Smooth muscle cell (in vitro differentiated cells): ENCODE measurements around the gene GRB10. TPM values are rescaled to one million over a fixed set of nuclear protein-coding genes. Genes with fewer than 3 reads are reported as not detected.

Source experiments
- DNase-seq: peaks from one replicate; lab custom pipeline; 2025; ENCODE audit not compliant: unreplicated experiment; lab: John Stamatoyannopoulos, UW
- H2AFZ ChIP-seq: fragments of 200-600 bp; sonication (generic); 2 replicates; pipeline ENCODE4 v1.6.0; 2016; ENCODE audit warnings: antibody characterized with exemption, low read depth, mild to moderate bottlenecking
- H3F3A ChIP-seq: fragments of 200-600 bp; sonication (generic); 2 replicates; pipeline ENCODE4 v1.6.0; 2017; ENCODE audit warnings: antibody characterized with exemption, low read depth
- H3K27ac ChIP-seq: fragments of 200-600 bp; sonication (generic); 2 replicates; pipeline ENCODE4 v1.5.1; 2016; ENCODE audit warnings: low read depth, mild to moderate bottlenecking
- H3K27me3 ChIP-seq: fragments of 200-600 bp; sonication (generic); 2 replicates; pipeline ENCODE4 v1.6.1; 2016; ENCODE audit warnings: low read depth, mild to moderate bottlenecking
- H3K36me3 ChIP-seq: fragments of 200-600 bp; sonication (generic); 2 replicates; pipeline ENCODE4 v1.5.1; 2016; ENCODE audit warnings: low read depth
- H3K4me1 ChIP-seq: fragments of 200-600 bp; sonication (generic); 2 replicates; pipeline ENCODE4 v1.5.1; 2016; ENCODE audit warnings: low read depth
- H3K4me2 ChIP-seq: fragments of 200-600 bp; sonication (generic); 2 replicates; pipeline ENCODE4 v1.6.0; 2016; ENCODE audit warnings: mild to moderate bottlenecking
- H3K4me3 ChIP-seq: fragments of 200-600 bp; sonication (generic); 2 replicates; pipeline ENCODE4 v1.5.1; 2016; ENCODE audit warnings: mild to moderate bottlenecking
- H3K79me2 ChIP-seq: fragments of 200-600 bp; sonication (generic); 2 replicates; pipeline ENCODE4 v1.6.0; 2016; ENCODE audit warnings: low read depth, mild to moderate bottlenecking
- H3K9ac ChIP-seq: fragments of 200-600 bp; sonication (generic); 2 replicates; pipeline ENCODE4 v1.6.0; 2016; ENCODE audit warnings: low read depth
- H3K9me3 ChIP-seq: fragments of 200-600 bp; sonication (generic); replicated peaks from 2 replicates; pipeline ENCODE4 v1.5.1; 2016; ENCODE audit warnings: low read depth
- H4K20me1 ChIP-seq: fragments of 200-600 bp; sonication (generic); 2 replicates; pipeline ENCODE4 v1.6.0; 2016; ENCODE audit warnings: low read depth
- WGBS: methylation state at CpG from one replicate; pipeline ENCODE4 v1.1.7; 2016; ENCODE audit warnings: low lambda C conversion rate; 5-methylcytosine and 5-hydroxymethylcytosine counted together
- polyA plus RNA-seq: library from polyadenylated mRNA; unstranded; fragments of >200 nt; fragmentation: Nextera tagmentation; extraction: Ambion mirVana; gene quantifications from 2 replicates; pipeline ENCODE4 v1.2.1, GENCODE V29; 2016
- total RNA-seq: library from RNA; depleted of rRNA; stranded (reverse); fragments of >200 nt; gene quantifications from 2 replicates; pipeline ENCODE4 v1.2.3, GENCODE V29; 2014
- TF ChIP-seq, protein P1 (sequence below): fragments of 200-600 bp; sonication (generic); IDR thresholded peaks from 2 replicates; pipeline ENCODE4 v1.5.1; 2017; ENCODE audit warnings: borderline replicate concordance, mild to moderate bottlenecking, antibody characterized with exemption; ENCODE audit not compliant: insufficient read depth, poor library complexity, severe bottlenecking

Gene GRB10
- total and polyA plus RNA-seq, 2 experiments from 2014 or later = 18.0 to 20.1 TPM

GRCh38 chr7:50697748-50698147 lies 84.9 kb downstream of the GRB10 start:
- no peak for DNase-seq
- TF ChIP-seq, protein P1, sequence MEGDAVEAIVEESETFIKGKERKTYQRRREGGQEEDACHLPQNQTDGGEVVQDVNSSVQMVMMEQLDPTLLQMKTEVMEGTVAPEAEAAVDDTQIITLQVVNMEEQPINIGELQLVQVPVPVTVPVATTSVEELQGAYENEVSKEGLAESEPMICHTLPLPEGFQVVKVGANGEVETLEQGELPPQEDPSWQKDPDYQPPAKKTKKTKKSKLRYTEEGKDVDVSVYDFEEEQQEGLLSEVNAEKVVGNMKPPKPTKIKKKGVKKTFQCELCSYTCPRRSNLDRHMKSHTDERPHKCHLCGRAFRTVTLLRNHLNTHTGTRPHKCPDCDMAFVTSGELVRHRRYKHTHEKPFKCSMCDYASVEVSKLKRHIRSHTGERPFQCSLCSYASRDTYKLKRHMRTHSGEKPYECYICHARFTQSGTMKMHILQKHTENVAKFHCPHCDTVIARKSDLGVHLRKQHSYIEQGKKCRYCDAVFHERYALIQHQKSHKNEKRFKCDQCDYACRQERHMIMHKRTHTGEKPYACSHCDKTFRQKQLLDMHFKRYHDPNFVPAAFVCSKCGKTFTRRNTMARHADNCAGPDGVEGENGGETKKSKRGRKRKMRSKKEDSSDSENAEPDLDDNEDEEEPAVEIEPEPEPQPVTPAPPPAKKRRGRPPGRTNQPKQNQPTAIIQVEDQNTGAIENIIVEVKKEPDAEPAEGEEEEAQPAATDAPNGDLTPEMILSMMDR = no peak
- H3K27ac ChIP-seq = no peak overlapping the region
- peaks cover 3% of the 10 kb centered on the region for H3K36me3 ChIP-seq
- peaks cover 9% of the 10 kb centered on the region for H3K4me1 ChIP-seq
- no peak overlapping the region for H3K9ac ChIP-seq
- H3F3A ChIP-seq = no peaks in the 10 kb centered on the region
- H3K79me2 ChIP-seq = peaks cover 7% of the 10 kb centered on the region
- no peak overlapping the region for H2AFZ ChIP-seq
- 100% methylated on average over 1 of the region's 1 CpG for WGBS
- peaks cover 33% of the 10 kb centered on the region for H4K20me1 ChIP-seq
- H3K9me3 ChIP-seq = no peaks in the 10 kb centered on the region
- H3K4me3 ChIP-seq = no peak overlapping the region
- H3K27me3 ChIP-seq = no peaks in the 10 kb centered on the region
- no peak overlapping the region for H3K4me2 ChIP-seq

GRCh38 chr7:50696810-50697582 lies 85.7 kb downstream of the GRB10 start:
- TF ChIP-seq, protein P1 = peak; percentile 32
- Histone ChIP-seq H3K4me3 (no peak overlapping the region), H3F3A (no peaks in the 10 kb centered on the region), H3K79me2 (peaks cover 7% of the 10 kb centered on the region), H3K9me3 (no peaks in the 10 kb centered on the region), H2AFZ (no peak overlapping the region), H4K20me1 (peaks cover 40% of the 10 kb centered on the region), H3K36me3 (peaks cover 3% of the 10 kb centered on the region), H3K4me2 (no peak overlapping the region), H3K27ac (no peak overlapping the region), H3K9ac (no peak overlapping the region), H3K27me3 (no peaks in the 10 kb centered on the region), H3K4me1 (peaks cover 9% of the 10 kb centered on the region)
- WGBS = 99% methylated on average over 3 of the region's 3 CpGs
- no peak for DNase-seq

- Histone ChIP-seq H3K4me1 (peaks cover 18% of the 10 kb centered on the region), H3K27ac (no peak overlapping the region), H3K9ac (no peak overlapping the region), H3K4me3 (no peak overlapping the region), H2AFZ (no peak overlapping the region), H4K20me1 (peaks cover 51% of the 10 kb centered on the region), H3K79me2 (peaks cover 7% of the 10 kb centered on the region), H3F3A (no peaks in the 10 kb centered on the region), H3K27me3 (no peaks in the 10 kb centered on the region), H3K9me3 (no peaks in the 10 kb centered on the region), H3K4me2 (no peak overlapping the region), H3K36me3 (peaks cover 3% of the 10 kb centered on the region)
- TF ChIP-seq, protein P1 = no peak
- no peak for DNase-seq
- 96% methylated on average over 2 of the region's 2 CpGs for WGBS
These were observed 87.7 kb downstream of the GRB10 start for GRCh38 chr7:50695026-50695425.
